CD1c-positive myeloid dendritic cell (primary cell): ENCODE results near the gene ZNF681.
"Not testable (repeated sequence)": the region's sequence is repeated elsewhere in the genome, so short reads cannot be mapped to it uniquely, and the experiment has no call there.

Experiments
- DNase-seq: peaks from one replicate; pipeline ENCODE4 v3.0.0-alpha.2; 2016; ENCODE audit errors: extremely low spot score

The ZNF681 gene

DNA sequence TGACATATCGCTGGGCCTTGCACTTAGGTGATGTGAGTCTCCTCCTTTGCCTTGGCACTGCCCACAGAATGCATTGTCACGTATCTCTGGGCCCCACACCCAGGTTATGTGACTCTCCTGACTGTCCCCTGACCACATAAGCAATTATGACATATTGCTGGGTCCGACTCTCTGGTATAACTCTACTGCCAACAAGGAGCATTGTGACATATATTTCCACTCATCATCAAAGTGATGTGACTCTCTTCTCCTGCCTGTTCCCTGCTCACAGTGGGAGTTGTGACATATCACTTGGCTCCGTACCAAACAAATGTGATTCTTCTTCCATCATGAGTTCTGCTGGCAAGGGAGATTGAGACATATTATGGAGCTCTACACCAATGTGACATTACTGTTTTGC lies 15.4 kb upstream of the ZNF681 start:
- peak; percentile 8 for DNase-seq

DNA sequence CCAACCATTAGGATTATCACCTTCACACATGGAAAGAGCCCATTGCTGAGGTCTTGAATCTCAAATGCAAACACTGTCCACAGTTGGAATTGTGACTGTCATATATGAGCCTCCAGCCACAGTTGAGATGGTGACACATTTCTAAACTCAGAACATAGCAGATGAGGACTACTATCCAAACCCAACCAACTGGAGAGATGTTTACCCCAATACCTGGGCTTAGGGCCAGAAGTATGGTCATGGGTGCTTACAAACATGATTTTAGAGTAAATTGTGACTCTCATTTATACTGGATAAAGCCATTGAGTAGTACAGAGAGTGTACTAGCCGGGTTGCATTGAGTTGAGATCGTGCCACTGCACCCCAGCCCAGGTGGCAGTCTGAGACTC lies 14.0 kb upstream of the ZNF681 start:
- DNase-seq: no peak

DNA sequence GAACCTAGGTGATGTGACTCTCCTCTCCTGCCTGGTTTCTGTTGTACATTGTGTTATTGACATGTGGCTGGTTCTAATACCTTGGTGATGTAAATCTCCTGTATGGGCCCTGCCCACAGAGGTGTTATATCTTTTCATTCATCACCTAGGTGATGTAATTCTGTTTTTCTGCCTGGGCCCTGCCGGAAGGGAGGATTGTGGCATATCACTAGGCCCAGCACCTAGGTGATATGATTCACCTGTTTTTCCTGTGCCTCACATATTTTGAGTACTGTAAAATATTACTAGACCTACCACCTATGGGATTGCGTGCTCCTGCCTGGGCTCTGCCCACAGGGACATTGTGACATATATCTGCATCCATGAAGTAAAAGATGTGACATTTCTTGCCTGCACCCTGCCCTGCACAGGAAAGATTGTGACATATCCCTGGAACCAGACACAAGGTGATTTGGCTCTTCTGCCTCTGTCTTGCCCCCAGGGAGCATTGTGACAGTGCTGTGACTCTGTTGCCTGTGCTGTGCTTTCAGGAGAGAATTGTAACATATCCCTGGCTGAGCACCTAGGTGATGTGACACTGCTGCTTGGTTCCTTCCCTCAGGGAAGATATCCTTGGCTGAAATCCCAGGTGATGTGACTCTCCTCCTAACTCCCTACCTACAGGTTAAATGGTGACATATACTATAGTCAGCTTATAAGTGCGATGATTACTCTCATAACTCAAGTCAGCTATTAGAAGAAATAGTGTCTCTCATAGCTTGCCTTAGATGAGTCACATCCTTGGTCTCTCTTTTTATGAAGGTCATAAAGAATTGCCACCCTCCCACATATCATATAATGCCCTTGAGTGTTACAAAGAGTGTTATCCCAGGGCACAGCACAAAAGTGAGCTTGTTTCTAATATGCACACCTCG lies 13.3 kb upstream of the ZNF681 start:
- no peak for DNase-seq

DNA sequence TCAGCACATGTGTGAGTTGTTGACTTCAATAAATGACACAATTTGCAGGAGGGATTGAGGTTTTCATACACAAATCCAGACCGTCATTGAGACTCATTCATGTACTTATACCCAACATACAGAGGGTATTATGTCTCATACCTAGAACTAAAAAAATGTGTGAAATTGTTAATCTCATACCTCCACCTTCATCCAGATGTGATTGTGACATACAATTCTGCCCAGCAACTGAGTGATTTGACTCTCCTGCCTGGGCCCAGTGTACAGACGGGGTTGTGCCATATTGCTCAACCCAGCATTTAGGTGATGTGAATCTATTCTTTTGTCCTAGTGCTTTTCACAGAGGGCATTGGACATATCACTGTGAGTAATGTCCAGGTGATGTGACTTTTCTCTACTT lies 12.6 kb upstream of the ZNF681 start:
- DNase-seq: no peak

DNA sequence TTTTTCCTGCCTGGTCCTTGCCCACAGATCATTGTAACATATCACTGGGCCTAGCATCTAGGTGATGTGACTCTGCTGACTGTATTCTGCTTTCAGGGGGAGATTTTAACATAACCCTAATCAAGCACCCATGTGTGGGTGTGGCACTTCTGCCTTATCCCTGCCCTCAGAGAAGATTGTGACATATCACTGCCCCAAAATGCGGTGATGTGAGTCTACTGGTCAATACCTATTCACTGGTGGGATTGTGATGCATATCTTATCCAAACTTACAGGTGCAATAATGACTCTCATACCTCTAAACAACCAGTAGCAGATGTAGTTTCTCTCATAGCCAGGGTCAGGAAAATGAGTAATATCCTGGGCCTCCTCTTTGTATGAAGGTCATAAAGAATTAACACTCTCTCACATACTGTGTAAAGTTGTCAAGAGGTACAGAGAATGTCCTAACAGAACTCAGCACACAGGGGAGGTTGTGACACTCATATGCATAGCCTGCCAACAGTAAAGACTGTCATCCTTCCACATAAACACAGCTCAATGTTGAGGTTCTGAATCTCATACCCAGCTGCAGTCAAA lies 12.1 kb upstream of the ZNF681 start:
- no peak for DNase-seq

DNA sequence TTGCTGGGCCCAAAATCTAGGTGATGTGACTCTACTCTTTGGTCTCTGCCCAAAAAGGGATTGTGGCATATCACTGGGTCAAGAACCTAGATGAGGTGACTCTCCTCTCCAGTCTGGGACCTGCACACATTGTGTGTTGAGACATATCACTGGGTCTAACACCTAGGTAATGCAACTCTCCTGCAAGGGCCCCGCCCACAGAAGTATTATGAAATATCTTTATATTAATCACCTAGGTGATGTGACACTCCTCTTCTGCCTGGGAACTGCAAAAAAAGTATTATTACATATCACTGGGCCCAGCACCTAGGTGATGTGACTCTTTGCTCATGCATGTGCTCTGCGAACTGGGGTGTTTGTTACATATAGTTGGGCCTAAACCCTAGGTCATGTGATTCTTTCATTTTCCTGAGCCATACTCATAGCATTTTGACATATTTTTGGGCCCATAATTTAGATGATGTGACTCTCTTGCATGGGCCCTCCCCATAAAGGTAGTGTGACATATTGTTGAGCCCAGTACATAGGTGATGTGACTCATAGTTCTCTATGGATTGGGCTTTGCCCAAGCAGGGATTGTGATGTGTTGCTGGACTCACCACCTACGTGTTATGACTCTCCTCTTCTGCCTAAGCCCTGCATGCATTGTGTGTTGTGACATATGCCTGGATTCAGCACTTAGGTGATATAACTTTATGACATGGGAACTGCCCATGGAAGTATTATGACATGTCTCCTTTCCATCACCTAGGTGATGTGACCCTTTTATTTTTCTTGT lies 11.2 kb upstream of the ZNF681 start:
- DNase-seq: no peak

DNA sequence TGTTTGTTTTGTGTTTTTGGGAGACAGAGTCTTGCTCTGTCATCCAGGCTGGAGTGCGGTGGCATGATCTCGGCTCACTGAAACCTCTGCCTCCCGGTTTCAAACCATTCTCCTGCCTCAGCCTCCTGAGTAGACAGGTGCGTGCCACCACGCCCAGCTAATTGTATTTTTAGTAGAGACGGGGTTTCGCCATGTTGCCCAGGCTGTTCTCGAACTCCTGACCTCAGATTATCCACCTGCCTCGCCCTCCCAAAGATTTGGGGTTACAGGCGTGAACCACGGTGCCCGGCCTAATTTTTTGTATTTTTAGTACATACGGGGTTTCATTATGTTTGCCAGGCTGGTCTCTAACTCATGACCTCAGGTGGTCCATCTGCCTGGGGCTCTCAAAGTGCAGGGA lies 8.3 kb upstream of the ZNF681 start:
- no peak for DNase-seq

DNA sequence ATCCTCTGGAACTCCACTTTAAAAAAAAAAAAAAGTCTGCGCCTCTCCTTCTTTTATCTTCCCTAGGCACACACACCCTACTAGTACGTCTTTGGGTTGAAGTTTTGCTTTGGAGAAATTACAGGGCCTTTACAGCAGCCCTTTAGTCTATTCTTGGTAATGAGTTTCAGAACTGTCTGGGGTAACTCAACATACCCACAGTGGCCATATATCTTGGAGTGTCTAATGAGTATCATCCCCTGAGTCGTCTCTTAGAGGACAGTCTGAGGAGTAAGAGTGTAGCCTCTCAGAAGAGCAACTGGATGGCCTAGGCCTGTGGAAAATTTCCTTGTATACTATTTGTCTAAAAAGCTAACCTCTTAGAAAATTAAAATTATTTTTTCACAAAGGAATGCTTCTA lies 6.1 kb upstream of the ZNF681 start:
- no peak for DNase-seq

DNA sequence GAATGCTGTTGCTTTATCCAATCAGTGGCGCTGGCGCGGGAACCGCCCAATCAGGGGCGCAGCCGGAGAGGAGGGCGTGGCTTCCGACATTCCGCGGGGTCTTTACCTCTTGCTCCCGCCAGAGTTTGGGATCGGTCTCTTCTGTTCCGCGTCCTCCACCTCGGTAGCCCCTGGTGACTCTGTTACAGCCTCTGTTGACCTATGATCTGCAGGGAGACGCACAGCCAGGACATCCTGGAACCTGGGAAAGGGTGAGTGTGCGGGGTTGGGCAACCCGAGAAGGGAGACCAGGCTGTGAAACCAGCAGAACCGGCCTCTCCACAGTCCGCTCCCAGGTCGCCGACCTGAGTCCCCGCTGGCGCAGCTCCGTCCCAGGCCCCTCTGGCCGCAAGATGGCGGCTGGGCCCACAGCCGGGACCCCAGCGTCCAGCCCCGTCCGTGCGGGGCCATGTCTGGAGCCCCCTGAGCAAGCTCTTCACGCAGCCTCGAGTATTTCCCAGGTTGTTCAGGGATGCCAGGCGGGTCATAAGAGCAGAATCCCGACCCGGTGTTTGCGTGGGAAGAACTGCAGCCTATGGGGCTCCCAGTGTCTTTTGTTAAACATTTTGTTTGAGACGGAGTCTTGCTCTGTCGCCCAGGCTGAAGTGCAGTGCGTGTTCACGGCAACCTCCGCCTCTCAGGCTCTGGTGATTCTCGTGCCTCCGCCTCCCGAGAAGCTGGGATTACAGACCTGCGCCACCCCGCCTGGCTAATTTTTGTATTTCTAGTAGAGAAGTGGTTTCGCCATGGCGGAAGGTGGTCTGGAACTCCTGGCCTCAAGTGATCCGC lies 4.4 kb upstream of the ZNF681 start:
- DNase-seq: peak; percentile 69

DNA sequence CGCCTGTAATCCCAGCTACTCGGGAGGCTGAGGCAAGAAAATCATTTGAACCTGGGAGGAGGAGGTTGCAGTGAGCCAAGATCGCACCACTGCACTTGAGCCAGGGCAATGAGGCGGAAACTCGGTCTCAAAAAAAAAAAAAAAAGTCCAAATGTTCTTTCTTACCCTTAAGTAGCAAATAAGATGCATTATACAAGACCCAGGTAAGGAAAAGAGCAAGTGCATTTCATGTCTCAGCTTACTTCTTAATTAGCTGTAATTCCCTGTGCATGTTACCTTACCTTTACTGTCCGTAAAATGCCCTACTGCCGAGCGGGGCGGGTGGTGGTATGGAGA lies 3.8 kb upstream of the ZNF681 start:
- no peak for DNase-seq

DNA sequence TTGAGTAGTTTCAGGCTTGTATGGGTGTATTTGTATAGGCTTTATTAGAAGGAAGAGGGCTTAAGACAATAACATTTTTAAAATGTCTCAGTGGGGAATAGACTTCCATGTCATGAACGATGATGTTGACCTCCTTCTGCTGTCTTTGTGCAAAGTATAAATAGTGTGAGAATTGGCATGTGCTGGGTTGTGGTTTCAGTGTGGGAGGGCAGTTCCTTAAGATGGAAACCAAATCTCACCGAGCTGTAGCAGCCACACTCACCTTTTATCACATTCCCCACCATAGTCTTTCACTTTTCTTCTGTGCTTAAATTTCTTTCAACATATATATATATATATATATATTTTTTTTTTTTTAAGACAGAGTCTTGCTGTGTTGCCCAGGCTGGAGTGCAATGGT lies 1.6 kb upstream of the ZNF681 start:
- DNase-seq: not testable (repeated sequence)

DNA sequence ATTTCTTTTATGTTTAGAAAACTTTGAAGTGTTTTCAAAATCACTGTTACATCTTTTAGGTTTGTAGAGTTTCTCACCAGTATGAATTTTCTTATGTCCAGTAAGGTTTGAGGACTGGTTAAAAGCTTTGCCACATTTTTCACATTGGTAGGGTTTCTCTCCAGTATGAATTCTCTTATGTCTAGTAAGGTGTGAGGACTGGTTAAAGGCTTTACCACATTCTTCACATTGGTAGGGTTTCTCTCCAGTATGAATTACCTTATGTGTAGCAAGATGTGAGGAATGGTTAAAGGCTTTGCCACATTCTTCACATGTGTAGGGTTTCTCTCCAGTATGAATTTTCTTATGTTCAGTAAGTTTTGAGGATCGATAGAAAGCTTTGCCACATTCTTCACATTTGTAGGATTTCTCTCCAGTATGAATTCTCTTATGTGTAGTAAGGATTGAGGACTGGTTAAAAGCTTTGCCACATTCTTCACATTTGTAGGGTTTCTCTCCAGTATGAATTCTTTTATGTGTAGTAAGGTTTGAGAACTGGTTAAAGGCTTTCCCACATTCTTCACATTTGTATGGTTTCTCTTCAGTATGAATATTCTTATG lies 15.0 kb downstream of the ZNF681 start:
- DNase-seq: not testable (repeated sequence)

DNA sequence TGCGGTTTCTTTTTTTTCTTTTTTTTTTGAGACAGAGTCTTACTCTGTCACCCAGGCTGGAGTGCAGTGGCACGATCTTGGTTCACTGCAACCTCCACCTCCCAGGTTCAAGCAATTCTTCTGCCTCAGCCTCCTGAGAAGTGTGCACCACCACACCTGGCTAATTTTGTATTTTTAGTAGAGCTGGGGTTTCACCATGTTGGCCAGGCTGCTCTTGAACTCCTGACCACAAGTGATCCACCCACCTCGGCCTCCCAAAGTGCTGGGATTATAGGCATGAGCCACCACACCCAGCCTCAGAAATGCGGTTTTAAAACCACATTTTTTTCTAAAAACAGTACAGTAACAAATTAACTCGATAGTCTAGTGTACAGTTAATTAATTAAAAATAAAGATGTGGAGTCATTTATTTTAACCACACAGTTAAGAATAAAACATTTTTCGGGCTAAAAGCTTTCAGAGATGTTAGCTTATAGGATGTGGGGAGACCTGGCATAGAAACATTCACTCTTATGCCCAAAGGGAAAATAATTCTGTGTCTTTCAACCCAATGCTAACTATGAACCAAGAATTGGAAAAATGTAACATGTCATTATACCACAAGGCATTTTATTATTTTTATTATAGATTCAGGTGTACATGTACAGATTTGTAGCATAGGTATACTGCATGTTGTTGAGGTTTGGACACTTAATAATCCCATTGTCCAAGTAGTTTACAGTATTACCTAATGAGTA lies 27.8 kb downstream of the ZNF681 start:
- DNase-seq: not testable (repeated sequence)

DNA sequence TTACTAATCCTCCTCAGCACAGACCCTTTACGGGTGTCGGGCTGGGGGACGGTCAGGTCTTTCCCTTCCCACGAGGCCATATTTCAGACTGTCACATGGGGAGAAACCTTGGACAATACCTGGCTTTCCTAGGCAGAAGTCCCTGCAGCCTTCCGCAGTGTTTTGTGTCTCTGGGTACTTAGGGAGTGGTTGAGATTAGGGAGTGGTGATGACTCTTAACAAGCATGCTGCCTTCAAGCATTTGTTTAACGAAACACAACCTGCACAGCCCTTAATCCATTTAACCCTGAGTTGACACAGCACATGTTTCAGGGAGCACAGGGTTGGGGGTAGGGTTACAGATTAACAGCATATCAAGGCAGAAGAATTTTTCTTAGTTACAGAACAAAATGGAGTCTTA lies 34.5 kb downstream of the ZNF681 start:
- not testable (repeated sequence) for DNase-seq

DNA sequence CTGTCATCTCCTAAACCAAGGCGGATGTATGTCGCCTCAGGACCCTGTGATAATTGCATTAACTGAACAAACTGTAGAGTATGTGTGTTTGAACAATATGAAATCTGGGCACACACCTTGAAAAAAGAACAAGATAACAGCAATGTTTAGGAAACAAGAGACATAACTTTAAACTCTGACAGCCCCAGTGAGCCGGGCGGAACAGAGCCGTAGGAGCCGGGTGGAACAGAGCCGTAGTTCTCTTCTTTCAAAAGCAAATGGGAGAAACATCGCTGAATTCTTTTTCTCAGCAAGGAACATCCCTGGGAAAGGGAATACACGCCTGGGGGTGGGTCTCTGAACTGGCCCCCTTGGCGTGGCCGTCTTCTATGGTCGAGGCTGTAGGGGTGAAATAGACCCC lies 39.9 kb downstream of the ZNF681 start:
- DNase-seq: no peak

DNA sequence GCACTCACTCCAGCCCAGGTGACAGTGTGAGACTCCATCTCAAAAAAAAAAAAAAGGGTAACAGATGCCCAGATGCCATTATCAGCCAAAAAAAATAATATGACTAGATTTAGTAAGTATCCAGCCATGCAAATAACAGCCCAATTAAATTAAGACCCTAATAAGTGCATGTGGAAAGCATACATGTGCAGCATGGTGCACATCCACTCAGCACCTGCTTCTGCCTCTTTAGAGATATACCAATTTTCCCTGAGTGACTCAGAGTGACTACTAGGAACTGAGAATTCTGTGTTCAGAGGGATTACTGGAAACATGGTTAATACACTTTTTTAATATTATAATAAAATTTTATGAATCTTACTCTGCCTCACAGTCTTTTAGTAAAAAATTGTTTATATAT lies 41.9 kb downstream of the ZNF681 start:
- DNase-seq: no peak

DNA sequence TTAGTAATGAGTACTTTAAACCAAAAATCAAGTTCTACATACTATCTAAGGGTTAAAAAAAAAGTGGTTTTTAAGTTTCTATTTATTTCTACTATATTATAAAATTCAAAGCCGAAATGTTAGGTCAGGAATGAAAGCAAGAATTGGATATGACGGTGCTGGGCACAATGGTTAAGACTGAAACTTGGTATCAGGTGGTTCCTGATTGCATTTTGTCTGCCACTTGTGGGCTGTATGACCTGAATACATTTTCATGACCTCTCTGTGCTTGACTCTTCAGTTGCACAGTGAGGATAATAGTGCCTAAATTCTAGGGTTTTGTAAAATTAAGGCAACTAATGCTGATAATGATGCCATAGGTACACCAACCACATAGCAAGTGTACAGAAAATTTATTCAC lies 49.3 kb downstream of the ZNF681 start:
- no peak for DNase-seq

DNA sequence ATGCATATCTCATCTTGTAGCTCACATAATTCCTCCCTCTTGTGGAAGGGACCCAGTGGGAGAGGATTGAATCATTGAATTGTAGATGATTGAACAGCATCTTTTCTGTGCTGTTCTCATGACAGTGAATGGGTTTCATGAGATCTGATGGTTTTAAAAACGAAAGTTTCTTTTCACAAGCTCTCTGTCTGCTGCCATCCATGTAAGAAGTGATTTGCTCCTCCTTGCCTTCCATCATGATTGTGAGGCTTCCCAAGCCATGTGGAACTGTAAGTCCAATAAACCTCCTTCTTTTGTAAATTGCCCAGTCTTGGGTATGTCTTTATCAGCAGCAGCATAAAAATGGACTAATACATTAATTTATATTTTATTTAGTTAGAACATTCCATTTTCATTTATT lies 52.0 kb downstream of the ZNF681 start:
- DNase-seq: no peak

DNA sequence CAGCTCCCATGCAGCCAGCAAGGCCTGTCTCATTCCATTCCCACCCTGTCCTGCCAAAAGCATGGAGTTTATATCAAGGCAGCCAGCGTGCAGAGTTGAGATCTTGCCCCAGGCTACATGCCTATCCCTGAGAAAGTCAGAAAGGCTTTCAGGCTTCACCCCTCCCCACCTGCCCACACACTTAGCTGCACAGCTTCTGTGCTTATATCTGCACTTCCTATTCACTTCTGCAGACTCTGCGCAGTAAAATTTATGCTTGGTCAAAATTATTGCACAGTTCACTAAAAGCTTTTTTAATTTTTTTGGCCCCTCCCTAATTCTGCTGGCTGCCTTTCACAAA lies 59.2 kb downstream of the ZNF681 start:
- DNase-seq: no peak

DNA sequence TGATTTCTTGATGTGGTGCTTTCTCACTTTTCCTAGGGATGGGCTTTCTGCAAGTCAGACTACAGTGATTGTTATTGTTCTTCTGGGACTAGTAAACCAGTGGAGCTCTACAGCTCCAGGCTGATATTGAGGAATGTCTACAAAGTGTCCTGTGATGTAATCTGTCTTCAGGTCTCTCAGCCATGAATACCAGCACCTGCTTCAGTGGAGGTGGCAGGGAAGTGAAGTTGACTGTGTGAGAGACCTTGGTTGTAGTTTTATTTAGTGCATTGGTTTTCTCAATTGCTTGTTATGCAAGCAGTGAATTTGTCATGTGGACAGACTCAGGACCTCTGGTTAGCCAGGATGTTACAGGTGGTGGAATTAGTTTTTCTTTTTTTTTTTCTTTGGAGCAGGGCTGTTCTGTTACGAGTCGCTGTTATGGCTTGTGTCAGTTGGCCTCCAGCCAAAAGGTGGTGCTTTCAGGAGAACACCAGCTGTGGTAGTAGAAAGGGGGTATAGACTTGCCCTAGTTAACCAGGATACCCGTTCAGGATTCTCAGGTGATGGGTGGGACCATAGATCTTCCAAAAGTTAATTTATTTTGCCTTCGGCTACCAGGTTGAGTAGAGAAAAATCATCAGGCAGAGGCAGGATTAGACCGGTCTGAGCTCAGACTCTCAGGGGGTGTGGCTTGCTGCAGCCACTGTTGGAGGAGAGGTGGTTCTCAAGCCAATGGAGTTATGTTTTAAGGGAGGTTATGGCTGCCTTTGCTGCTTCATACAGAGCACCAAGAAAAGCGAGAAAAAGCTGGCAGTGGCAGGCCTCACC lies 59.8 kb downstream of the ZNF681 start:
- no peak for DNase-seq
